Fibroblast of lung (primary cell): Measurements from ENCODE around the gene ING5. TPM values are rescaled to one million over a fixed set of nuclear protein-coding genes. Genes with fewer than 3 reads are reported as not detected.

ENCODE experiments used
- DNase-seq, 2 donors: peaks; one replicate each; pipeline versions ENCODE4 v3.0.0 to v3.0.0-alpha.2; 2010; ENCODE audit warnings: low read depth in 2 of 2
- H2AFZ ChIP-seq: 2 replicates; pipeline ENCODE4 v1.5.1; 2012; ENCODE audit warnings: low read length, control low read depth, inconsistent platforms
- H3K27ac ChIP-seq: 2 replicates; pipeline ENCODE4 v1.5.1; 2011; ENCODE audit warnings: low read length, control low read depth; ENCODE audit not compliant: insufficient read depth
- H3K27me3 ChIP-seq: 2 replicates; pipeline ENCODE4 v1.5.1; 2011; ENCODE audit warnings: mild to moderate bottlenecking, low read length; ENCODE audit not compliant: control insufficient read depth, insufficient read depth
- H3K36me3 ChIP-seq: 2 replicates; pipeline ENCODE4 v1.5.1; 2011; ENCODE audit warnings: low read length; ENCODE audit not compliant: control insufficient read depth, insufficient read depth
- H3K4me1 ChIP-seq: 2 replicates; pipeline ENCODE4 v1.5.1; 2011; ENCODE audit warnings: low read length; ENCODE audit not compliant: control insufficient read depth, insufficient read depth; ENCODE audit errors: extremely low read depth
- H3K4me2 ChIP-seq: 2 replicates; pipeline ENCODE4 v1.5.1; 2011; ENCODE audit warnings: low read length, control low read depth; ENCODE audit not compliant: insufficient read depth; ENCODE audit errors: extremely low read depth
- H3K4me3 ChIP-seq, 4 experiments: fragments of 200-600 bp in 1 of 4; sonication (generic) in 1 of 4; replicated peaks in 1 of 4; 2 replicates each; pipeline ENCODE4 v1.5.1; 2011 to 2016; ENCODE audit warnings: low read length in 4 of 4, low read depth in 3 of 4, mild to moderate bottlenecking in 3 of 4, control low read depth in 2 of 4, inconsistent platforms in 1 of 4, mixed read lengths in 1 of 4; ENCODE audit not compliant: insufficient read depth in 1 of 4; ENCODE audit errors: control extremely low read depth in 1 of 4
- H3K79me2 ChIP-seq: 2 replicates; pipeline ENCODE4 v1.5.1; 2012; ENCODE audit warnings: mild to moderate bottlenecking, low read length, inconsistent platforms; ENCODE audit not compliant: control insufficient read depth, insufficient read depth
- H3K9ac ChIP-seq: 2 replicates; pipeline ENCODE4 v1.5.1; 2011; ENCODE audit warnings: mild to moderate bottlenecking, low read length, control low read depth; ENCODE audit not compliant: insufficient read depth
- H3K9me3 ChIP-seq: 2 replicates; pipeline ENCODE4 v1.5.1; 2012; ENCODE audit warnings: low read depth, low read length; ENCODE audit not compliant: control insufficient read depth, insufficient read depth
- H4K20me1 ChIP-seq: 2 replicates; pipeline ENCODE4 v1.5.1; 2011; ENCODE audit warnings: low read length; ENCODE audit not compliant: control insufficient read depth, insufficient read depth; ENCODE audit errors: extremely low read depth
- EZH2 ChIP-seq: IDR thresholded peaks from 2 replicates; pipeline ENCODE4 v1.5.1; 2012; ENCODE audit warnings: low read length, control low read depth, mild to moderate bottlenecking; ENCODE audit errors: missing control alignments
- polyA plus RNA-seq, 2 donors: library from polyadenylated mRNA; depleted of rRNA in 1 of 2; stranded (reverse) in 1 of 2; unstranded in 1 of 2; fragments of >200 nt; gene quantifications; 2 replicates each; pipeline ENCODE4 v1.2.1, GENCODE V29; 2011 to 2012; ENCODE audit warnings: missing spikeins in 1 of 2
- total RNA-seq: library from RNA; depleted of rRNA; stranded (reverse); fragments of >200 nt; gene quantifications from 2 replicates; pipeline ENCODE4 v1.2.1, GENCODE V29; 2014
- TF ChIP-seq, protein P1 (sequence below), 2 donors: IDR thresholded peaks in 1 of 2; conservative IDR thresholded peaks in 1 of 2; 1 replicate in 1 of 2; 2 replicates in 1 of 2; pipeline ENCODE4 v1.5.1; 2011 to 2012; ENCODE audit warnings: low read length in 2 of 2, control low read depth in 1 of 2, inconsistent platforms in 1 of 2, low read depth in 1 of 2, mild to moderate bottlenecking in 1 of 2

ING5 gene
- total and polyA plus RNA-seq, 2 donors (not counting 1 experiment from before 2014, with no cell fraction given) = 17.4 to 27.4 TPM

DNA sequence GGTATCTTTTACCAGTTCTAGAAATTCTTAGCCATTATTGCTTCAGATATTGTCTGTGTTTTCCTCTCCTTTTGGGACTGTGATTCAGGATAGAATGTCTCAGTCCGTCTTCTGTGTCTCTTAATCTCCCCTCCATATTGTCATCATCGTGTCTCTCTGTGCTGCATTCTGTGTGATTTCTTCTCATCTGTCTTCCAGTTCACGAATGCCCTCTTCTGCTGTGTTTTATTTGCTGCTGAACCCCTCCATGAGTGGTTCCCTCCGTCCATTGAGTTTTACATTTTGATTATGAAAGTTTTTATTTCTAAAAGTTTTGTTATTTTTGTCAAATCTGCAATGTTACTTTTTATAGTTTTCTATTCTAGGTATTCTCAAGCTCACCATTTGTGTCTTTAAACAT is 44.2 kb downstream of the ING5 start:
- Histone ChIP-seq H3K4me3 (no peak overlapping the region), H4K20me1 (no peaks in the 10 kb centered on the region), H3K36me3 (peaks cover 13% of the 10 kb centered on the region), H3K27ac (no peak overlapping the region), H3K9me3 (no peaks in the 10 kb centered on the region), H3K79me2 (no peaks in the 10 kb centered on the region), H3K27me3 (no peaks in the 10 kb centered on the region), H3K4me1 (no peaks in the 10 kb centered on the region), H2AFZ (no peak overlapping the region), H3K4me2 (no peak overlapping the region), H3K9ac (no peak overlapping the region)
- DNase-seq = no peak
- TF ChIP-seq, protein P1, sequence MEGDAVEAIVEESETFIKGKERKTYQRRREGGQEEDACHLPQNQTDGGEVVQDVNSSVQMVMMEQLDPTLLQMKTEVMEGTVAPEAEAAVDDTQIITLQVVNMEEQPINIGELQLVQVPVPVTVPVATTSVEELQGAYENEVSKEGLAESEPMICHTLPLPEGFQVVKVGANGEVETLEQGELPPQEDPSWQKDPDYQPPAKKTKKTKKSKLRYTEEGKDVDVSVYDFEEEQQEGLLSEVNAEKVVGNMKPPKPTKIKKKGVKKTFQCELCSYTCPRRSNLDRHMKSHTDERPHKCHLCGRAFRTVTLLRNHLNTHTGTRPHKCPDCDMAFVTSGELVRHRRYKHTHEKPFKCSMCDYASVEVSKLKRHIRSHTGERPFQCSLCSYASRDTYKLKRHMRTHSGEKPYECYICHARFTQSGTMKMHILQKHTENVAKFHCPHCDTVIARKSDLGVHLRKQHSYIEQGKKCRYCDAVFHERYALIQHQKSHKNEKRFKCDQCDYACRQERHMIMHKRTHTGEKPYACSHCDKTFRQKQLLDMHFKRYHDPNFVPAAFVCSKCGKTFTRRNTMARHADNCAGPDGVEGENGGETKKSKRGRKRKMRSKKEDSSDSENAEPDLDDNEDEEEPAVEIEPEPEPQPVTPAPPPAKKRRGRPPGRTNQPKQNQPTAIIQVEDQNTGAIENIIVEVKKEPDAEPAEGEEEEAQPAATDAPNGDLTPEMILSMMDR (conservative IDR thresholded peaks at IDR 0.05 in 1 of 2, IDR thresholded peaks at IDR 0.05 in 1 of 2; ENCODE audit: low read depth in 1 of 2, low read length in 2 of 2) = no peak
- no peak for TF ChIP-seq EZH2

DNA sequence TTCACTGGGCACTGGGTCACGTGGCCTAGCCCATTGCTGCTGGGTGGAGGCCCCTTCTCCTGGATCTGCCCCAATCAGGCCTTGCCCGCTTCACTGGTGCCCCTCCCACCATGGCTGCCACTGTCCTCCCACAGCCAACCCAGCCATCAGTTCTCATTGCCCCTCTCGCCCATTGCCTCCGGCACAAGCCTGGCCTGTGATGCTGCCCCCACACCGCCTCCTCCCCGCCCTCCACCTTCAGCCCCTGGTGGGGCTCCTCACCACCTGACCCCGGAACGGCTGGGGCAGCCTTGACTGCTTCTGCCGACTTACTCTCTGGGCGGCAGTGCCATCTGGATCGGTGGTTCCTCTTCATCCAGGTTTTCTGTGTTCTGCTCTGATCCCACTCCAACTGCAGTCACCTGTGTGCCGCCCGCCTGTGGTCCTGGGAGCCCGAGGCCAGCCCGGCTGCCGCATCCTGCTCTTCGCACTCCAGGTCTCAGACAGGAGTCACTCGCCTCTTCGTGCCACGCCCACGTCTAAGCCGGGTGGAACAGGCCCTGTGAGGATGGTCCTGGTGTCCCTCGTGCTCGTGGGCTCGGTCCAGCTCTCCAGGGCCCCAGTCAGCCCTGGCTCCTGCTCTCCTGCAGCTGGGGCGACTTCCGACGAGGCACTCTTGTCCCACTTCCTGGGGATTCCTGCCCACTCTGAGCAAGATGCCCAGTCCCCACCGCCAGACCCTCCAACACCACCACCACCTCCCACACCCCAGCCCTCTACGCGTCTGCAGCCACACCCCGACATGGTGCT is 46.8 kb downstream of the ING5 start:
- Histone ChIP-seq H3K27ac (no peak overlapping the region), H3K4me1 (no peaks in the 10 kb centered on the region), H3K36me3 (peaks cover 14% of the 10 kb centered on the region), H3K79me2 (no peaks in the 10 kb centered on the region), H3K9ac (no peak overlapping the region), H3K4me3 (no peak overlapping the region), H4K20me1 (no peaks in the 10 kb centered on the region), H2AFZ (no peak overlapping the region), H3K4me2 (no peak overlapping the region), H3K9me3 (no peaks in the 10 kb centered on the region), H3K27me3 (no peaks in the 10 kb centered on the region)
- DNase-seq = no peak
- TF ChIP-seq, protein P1 (conservative IDR thresholded peaks at IDR 0.05 in 1 of 2, IDR thresholded peaks at IDR 0.05 in 1 of 2; ENCODE audit: low read depth in 1 of 2, low read length in 2 of 2) = no peak
- TF ChIP-seq EZH2 = no peak

DNA sequence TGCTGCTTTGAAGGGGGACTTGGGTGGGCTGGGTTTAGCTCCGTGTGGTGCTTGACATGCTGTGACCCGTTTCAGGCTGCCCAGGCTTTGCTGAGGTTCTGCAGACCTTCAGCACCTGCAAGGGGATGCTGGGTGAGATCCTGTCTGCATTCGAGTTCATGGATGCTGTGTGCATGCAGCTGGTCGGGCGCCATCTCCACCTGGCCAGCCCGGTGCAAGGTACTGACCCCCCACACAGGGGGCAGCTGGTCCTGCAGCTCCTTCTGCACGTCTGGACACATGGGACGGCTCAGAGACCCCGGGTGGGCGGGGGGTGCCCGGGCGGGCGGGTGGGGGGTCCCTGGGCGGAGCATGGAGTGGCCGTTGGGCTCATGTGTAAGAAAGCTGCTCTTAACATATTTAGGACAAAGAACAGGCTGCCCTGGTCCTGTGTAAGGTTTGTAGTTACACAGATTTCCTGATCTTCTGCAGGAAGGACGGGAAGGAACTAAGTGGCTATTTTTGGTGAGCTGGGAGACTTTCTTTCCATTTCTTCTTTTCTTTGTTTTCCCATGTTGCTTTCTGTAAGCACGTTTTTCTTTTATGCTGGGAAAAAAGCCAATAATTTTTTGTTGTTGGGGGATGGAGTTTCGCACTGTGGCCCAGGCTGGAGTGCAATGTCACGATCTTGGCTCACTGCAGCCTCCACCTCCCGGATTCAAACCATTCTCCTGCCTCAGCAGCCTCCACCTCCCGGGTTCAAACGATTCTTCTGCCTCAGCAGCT is 48.4 kb downstream of the ING5 start:
- H3K9ac ChIP-seq = no peak overlapping the region
- no peaks in the 10 kb centered on the region for H3K9me3 ChIP-seq
- no peak for TF ChIP-seq EZH2
- TF ChIP-seq, protein P1 (conservative IDR thresholded peaks at IDR 0.05 in 1 of 2, IDR thresholded peaks at IDR 0.05 in 1 of 2; ENCODE audit: low read depth in 1 of 2, low read length in 2 of 2) = no peak
- H3K36me3 ChIP-seq = peaks cover 11% of the 10 kb centered on the region
- no peaks in the 10 kb centered on the region for H3K4me1 ChIP-seq
- no peak for DNase-seq
- H3K4me2 ChIP-seq = no peak overlapping the region
- no peaks in the 10 kb centered on the region for H3K79me2 ChIP-seq
- H4K20me1 ChIP-seq = no peaks in the 10 kb centered on the region
- no peaks in the 10 kb centered on the region for H3K27me3 ChIP-seq
- H2AFZ ChIP-seq = no peak overlapping the region
- no peak overlapping the region for H3K27ac ChIP-seq
- H3K4me3 ChIP-seq = no peak overlapping the region
